Peyer's patch (tissue), 4 donors: Measurements from ENCODE around the gene C2orf81. TPM values are rescaled to one million over a fixed set of nuclear protein-coding genes. Genes with fewer than 3 reads are reported as not detected.

Source experiments
- DNase-seq, 3 donors: peaks; one replicate each; pipeline ENCODE4 v3.0.0-alpha.2; 2017 to 2019
- H3K27ac ChIP-seq, 4 donors: fragments of 200-600 bp; sonication (generic); one replicate each; pipeline ENCODE4 v1.5.1; 2016 to 2019
- H3K27me3 ChIP-seq, 2 donors: fragments of 200-600 bp; sonication (generic); one replicate each; pipeline ENCODE4 v1.5.1; 2019
- H3K36me3 ChIP-seq, 3 donors: fragments of 200-600 bp; sonication (generic); one replicate each; pipeline ENCODE4 v1.5.1; 2016 to 2019
- H3K4me1 ChIP-seq, 4 donors: fragments of 200-600 bp; sonication (generic); one replicate each; pipeline ENCODE4 v1.5.1; 2016 to 2019
- H3K4me3 ChIP-seq, 4 donors: fragments of 200-600 bp; sonication (generic); 1 replicate in 3 of 4; 2 replicates in 1 of 4; pipeline ENCODE4 v1.5.1; 2016 to 2019; ENCODE audit warnings: mild to moderate bottlenecking in 1 of 4
- H3K9me3 ChIP-seq, 4 donors: fragments of 200-600 bp; sonication (generic); one replicate each; pipeline ENCODE4 v1.5.1; 2016 to 2019; ENCODE audit warnings: mild to moderate bottlenecking in 1 of 4
- CTCF ChIP-seq, 6 experiments: fragments of 450-650 bp in 4 of 6; fragments of 200-600 bp in 2 of 6; sonication (generic) in 1 of 6; IDR thresholded peaks; one replicate each; pipeline ENCODE4 v1.5.1; 2017 to 2019; ENCODE audit warnings: antibody characterized with exemption in 6 of 6, mild to moderate bottlenecking in 3 of 6, moderate library complexity in 1 of 6
- POLR2A ChIP-seq, 2 donors: fragments of 450-650 bp; IDR thresholded peaks; one replicate each; pipeline ENCODE4 v1.5.1; 2017; ENCODE audit warnings: antibody characterized with exemption in 2 of 2, mild to moderate bottlenecking in 2 of 2, moderate library complexity in 2 of 2
- total RNA-seq, 4 donors: library from RNA; depleted of rRNA; stranded (reverse); fragments of >200 nt; gene quantifications; one replicate each; pipeline ENCODE4 v1.1.0, GENCODE V29; 2016

The C2orf81 gene
- total RNA-seq, 4 donors from 2014 or later, result 0.94 to 3.3 (median 1.7) TPM

- Histone ChIP-seq H3K4me3 (no peak overlapping the region), H3K4me1 (peaks cover 0 to 13% (median 3%) of the 10 kb centered on the region in 4 donors), H3K27me3 (no peaks in the 10 kb centered on the region), H3K36me3 (peaks cover 0 to under 1% (median 0%) of the 10 kb centered on the region in 3 donors), H3K27ac (no peak overlapping the region), H3K9me3 (no peaks in the 10 kb centered on the region)
- DNase-seq, result no peak
- TF ChIP-seq POLR2A (IDR thresholded peaks at IDR 0.05), result no peak
- no peak for TF ChIP-seq CTCF (IDR thresholded peaks at IDR 0.05)
These were observed 1.4 kb downstream of the C2orf81 start for GRCh38 chr2:74420006-74420405.

GRCh38 chr2:74419345-74419744, 2.1 kb downstream of the C2orf81 start:
- TF ChIP-seq CTCF (IDR thresholded peaks at IDR 0.05) (no peak), POLR2A (IDR thresholded peaks at IDR 0.05) (no peak)
- Histone ChIP-seq H3K36me3 (no peaks in the 10 kb centered on the region), H3K4me1 (peaks cover 0 to 20% (median 9%) of the 10 kb centered on the region in 4 donors), H3K27ac (no peak overlapping the region), H3K27me3 (no peaks in the 10 kb centered on the region), H3K9me3 (no peaks in the 10 kb centered on the region), H3K4me3 (no peak overlapping the region)
- DNase-seq, result no peak

GRCh38 chr2:74418312-74418711, 3.1 kb downstream of the C2orf81 start:
- TF ChIP-seq CTCF (IDR thresholded peaks at IDR 0.05) (no peak), POLR2A (IDR thresholded peaks at IDR 0.05) (no peak)
- no peak overlapping the region for H3K4me3 ChIP-seq
- peaks cover 0 to 25% (median 12%) of the 10 kb centered on the region in 4 donors for H3K4me1 ChIP-seq
- no peak overlapping the region for H3K27ac ChIP-seq
- no peak for DNase-seq
- H3K27me3 ChIP-seq, result no peaks in the 10 kb centered on the region
- no peaks in the 10 kb centered on the region for H3K36me3 ChIP-seq
- no peaks in the 10 kb centered on the region for H3K9me3 ChIP-seq

- H3K36me3 ChIP-seq, result no peaks in the 10 kb centered on the region
- DNase-seq, result no peak
- peaks cover 0 to 25% (median 12%) of the 10 kb centered on the region in 4 donors for H3K4me1 ChIP-seq
- H3K4me3 ChIP-seq, result no peak overlapping the region
- H3K27me3 ChIP-seq, result no peaks in the 10 kb centered on the region
- no peaks in the 10 kb centered on the region for H3K9me3 ChIP-seq
- H3K27ac ChIP-seq, result no peak overlapping the region
- TF ChIP-seq POLR2A (IDR thresholded peaks at IDR 0.05), result no peak
These were observed 3.7 kb downstream of the C2orf81 start for GRCh38 chr2:74417763-74418162.

GRCh38 chr2:74417197-74417596, 4.2 kb downstream of the C2orf81 start:
- Histone ChIP-seq H3K9me3 (no peaks in the 10 kb centered on the region), H3K36me3 (no peaks in the 10 kb centered on the region), H3K4me1 (peaks cover 0 to 23% (median 12%) of the 10 kb centered on the region in 4 donors), H3K4me3 (no peak overlapping the region), H3K27me3 (no peaks in the 10 kb centered on the region), H3K27ac (no peak overlapping the region)
- no peak for TF ChIP-seq POLR2A (IDR thresholded peaks at IDR 0.05)
- no peak for DNase-seq

GRCh38 chr2:74416778-74417177, 4.6 kb downstream of the C2orf81 start:
- DNase-seq, result no peak
- H3K27ac ChIP-seq, result no peak overlapping the region
- H3K4me1 ChIP-seq, result peaks cover 0 to 21% (median 12%) of the 10 kb centered on the region in 4 donors
- H3K9me3 ChIP-seq, result no peaks in the 10 kb centered on the region
- TF ChIP-seq CTCF (IDR thresholded peaks at IDR 0.05) (no peak), POLR2A (IDR thresholded peaks at IDR 0.05) (no peak)
- H3K27me3 ChIP-seq, result no peaks in the 10 kb centered on the region
- H3K4me3 ChIP-seq, result no peak overlapping the region
- H3K36me3 ChIP-seq, result no peaks in the 10 kb centered on the region
